Activated T-cell treated with anti-CD3 and anti-CD28 coated beads, Interleukin-2, amount 50 U/mL, for 48 hours (primary cell): ENCODE measurements around the gene ETV1.

Experiments used
- DNase-seq, 2 experiments: peaks; one replicate each; pipeline ENCODE4 v3.0.0-alpha.2; 2020

Gene ETV1

DNA sequence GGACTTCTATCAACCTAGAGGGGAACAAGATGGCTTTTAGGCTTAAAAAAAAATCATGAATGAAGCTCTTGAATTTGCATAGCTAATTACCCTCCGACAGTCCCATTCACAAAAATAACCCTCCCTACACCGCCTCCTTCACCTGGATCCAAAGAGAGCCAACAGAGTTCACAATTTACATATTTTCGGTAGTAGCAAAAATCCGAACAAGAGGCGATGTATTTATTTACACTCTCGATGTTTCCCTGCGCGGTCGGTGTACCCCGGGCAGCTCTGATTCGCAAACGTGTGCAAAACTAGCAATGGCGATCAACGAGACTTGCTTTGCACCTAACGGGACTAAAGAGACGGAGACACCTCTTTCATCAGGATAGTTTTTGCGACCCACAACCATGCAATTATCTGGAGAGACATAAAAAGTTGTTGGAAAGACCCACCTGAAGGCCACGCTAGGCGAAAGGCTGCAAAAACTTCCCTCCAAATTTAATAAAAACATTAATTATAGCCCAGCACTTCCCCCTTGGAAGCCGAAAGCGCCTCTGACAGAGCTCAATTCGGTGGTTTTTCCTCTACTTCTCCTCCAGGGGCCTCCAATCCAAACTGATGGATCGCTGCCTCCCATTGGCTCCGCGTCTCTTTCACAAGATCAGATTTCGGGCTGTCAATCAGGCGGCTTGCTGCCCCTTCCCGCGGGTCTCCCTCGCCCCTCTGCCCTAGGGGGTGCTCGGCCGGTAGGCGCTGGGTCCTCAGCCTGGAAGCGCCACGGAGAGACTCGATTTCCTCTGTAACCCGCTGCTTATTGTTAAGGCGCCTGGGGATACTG, at the start of gene ETV1:
ETV1 (minus strand) TSS at position 541 of the 823 bp plus-strand sequence. CDS start 614 bp downstream, outside the sequence.
- DNase-seq = peak in 1 of 2 experiments; percentile 18

DNA sequence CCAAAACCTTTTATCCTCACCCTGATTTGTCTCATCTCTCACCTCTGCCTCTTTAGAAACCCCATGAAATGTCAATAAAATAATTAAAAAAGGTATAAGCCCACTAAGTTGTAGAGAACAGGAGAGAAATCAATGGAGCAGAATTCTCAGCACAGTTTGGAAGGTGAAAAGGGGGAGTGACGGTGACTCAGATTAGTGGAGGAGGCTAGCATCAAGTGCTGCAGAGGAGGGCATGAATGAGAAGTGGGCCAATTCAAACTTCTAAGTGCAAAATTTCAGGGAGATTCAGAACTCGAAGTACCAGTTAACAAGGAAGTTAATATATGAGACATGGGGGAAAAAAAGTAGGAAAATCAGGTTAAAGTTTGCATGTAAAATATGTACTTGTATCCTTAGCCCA, 34.9 kb upstream of the ETV1 start:
- no peak for DNase-seq

DNA sequence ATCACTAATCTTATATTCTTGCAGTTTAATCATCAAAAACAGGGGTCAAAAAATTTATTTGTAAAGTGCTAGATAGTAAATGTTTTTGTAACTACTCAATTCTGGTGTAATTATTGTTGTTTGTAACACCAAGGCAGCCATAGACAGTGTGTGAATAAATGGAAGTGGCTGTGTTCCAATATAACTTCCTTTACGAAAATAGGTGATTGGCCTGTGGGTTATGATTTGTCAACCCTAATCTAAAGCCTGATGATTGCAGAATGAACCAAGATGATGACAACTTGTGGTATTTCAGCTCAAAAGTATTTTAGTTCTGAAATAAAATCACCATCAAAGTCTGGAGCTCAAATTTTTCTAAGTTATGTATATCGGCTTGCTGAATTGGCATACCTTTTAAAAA, 34.4 kb upstream of the ETV1 start:
- DNase-seq = no peak

DNA sequence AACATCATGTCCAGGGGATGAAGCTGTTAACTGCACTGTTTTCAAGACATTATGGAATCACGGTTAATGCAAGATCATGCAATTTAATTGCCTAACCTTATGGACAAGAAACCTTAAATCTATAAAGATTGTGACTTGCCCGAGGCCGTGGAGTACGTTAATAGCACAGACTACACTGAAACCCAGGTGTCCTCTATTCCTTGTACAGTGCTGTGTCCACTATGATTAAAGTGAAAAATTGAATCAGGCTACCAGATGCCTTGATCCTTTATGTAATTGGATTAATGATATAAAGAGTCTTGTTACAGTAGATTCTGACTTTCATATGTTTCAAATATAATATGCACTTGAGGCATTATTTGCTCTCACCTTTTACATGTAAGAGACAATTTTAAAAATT, 33.9 kb upstream of the ETV1 start:
- no peak for DNase-seq

DNA sequence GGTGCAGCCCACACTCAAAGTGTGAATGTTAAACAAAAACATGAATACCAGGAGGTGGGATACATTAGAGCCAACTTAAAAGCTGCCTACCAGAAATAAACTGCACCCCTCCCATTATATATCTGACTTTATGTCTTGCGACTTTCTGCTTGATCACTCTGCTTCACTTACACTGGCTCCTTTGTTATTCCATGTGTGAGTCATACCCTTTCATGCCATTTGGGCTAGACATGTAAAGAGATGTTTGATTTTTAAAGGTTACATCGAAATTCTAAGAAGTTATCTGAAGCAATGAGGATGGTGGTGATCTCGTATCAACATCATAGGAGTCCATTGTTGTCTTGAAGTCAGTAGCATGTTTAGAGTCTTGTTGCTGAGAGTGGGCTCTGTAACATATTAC, 31.6 kb upstream of the ETV1 start:
- DNase-seq = no peak

DNA sequence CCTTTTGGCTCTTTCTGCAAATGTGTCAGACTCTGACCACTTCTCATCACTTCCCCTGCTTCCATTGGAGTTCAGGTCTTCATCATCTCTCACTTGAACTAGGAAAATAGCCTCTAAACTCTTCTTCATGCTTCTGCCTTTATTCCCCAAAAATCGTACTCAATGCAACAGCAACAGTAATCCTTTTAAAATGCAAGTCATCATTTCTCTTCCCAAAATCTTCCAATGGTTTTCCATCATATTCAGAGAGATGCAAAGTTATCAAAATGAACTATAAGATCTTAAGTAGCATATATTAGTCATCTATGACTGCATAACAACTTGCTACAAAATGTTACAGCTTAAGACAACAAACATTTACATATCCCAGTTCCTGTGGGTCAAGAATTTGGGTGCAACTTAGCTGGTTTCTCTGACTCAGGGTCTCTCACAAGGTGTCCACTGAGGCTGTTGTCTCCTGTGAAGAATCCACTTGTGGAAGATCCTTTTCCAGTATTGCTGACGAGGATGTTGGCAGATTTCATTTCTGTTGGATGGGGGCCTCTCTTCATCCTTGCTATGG, 31.0 kb upstream of the ETV1 start:
- DNase-seq = no peak

DNA sequence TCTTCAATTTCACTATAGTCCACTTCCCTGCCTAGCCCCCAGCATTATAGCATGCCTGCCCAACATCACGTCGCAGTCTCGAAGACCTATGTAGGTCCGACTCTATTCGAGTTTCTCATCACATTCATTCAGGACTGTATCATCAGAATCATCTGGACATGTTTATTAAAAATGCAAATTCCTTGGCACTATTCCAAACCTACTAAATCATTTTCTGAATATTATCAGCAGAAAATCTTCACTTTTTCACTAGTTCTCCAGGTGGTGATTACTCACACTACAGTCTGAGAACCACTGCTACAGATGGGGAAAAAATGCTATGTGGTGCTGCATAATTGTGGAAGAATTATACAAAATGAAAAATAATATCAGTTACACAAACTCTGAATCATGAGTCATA, 29.3 kb upstream of the ETV1 start:
- DNase-seq = no peak

DNA sequence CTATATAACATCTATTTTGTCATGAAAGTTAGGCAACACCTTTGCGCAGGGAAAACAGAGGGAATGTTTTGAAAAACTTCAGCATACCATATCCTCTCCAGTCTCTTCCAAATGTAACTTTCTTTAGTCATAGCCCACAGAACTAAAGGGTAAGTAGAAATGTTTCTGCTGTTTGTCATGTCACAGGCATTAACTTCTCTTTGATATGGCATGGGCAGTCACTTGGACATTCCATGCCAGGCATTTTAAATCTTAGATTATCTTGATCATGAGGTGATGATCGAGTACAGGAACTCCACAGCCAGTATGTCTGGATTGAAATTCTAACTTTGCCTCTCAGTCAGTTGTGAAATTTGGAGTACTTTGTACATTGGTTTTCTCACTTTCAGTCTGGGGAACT, 27.5 kb upstream of the ETV1 start:
- no peak for DNase-seq

DNA sequence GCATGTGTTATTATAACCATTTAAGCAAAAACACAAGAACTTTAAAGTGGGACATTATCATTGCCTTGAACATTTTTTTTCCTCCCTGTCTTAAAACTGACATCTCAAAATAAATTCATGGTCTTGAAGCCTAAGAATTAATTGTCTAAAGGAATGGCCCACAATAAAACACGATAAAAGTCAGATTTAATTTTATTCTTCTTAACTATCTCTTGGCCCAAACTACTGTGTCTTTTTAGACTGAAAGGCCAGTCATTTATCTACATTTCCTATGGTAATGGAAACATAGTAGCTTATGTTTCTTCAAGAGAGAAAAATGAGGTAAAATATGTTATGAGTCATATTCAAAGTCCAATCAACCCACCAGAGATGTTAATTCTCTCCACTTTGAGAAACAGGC, 24.4 kb upstream of the ETV1 start:
- DNase-seq = no peak

DNA sequence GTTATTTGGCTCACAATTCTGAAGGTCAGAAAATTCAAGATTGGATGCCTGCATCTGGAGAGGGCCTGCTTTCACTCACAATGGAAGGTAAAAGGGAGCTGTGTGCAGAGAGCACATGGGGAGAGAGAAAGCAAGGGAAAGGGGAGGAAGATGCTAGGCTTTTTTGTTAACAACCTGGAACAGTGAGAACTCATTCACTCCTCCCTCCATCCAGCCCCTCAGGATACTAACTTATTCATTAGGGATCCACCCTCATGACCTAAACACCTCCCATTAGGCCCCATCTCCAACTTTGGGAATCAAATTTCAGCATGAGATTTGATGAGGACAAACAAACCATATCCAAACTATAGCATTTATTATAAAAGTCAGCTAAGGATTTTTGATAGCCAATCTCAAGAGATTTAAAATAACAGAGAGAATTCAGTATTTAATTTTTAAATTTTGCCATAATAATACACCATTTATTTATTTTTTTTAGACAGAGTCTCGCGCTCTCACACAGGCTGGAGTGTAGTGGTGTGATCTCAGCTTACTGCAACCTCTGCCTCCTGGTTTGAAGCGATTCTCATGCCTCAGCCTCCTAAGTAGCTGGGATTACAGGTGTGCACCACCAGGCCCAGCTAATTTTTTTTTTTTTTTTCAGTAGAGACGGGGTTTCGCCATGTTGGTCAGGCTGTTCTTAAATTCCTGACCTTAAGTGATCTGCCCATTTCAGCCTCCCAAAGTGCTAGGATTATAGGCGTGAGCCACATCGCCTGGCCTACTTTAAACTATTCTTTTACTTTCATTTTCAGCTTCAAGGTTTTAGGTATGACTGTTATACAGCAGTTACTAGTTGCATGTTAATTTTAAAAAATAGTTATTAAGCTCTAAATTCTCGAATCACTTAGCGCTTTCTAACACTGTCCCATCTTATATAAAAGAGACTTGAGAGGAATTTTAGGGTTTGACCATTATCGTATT, 20.3 kb upstream of the ETV1 start:
- DNase-seq = no peak

DNA sequence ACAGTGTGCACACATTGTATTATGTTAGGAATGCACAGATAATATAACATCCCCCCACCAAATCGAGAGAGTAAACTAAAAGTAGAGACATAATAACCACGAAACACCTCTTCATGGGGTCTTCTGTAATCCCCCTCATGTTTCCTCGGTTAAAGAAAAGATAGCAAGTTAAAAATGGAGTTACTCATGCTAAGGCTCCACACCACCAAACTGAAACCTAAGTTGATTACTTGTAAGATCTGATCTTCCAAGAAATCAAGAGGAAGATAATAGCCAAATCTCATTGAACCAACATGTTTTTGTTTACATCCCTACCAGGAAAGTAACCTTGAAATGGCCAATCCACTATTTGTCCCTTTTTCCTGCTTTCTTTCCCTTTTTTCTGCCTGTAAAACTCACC, 11.7 kb upstream of the ETV1 start:
- no peak for DNase-seq

DNA sequence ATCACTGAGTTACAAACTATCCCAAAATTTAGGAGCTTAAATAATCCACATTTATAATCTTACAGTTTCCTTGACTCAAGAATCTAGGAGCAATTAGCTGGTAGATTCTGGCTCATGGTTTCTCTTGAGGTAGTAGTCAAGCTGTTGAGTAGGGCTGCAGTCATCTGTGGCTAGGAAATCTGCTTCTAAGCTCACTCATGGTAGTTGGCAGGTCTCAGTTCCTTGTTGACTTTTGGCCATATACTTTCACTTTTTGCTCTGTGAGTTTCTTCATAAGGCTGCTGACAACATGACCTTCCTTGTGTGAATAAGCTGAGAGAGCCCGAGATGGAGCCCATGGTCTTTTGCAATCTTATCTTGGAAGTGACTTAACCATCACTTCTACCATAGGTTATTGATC, 10.8 kb upstream of the ETV1 start:
- no peak for DNase-seq

DNA sequence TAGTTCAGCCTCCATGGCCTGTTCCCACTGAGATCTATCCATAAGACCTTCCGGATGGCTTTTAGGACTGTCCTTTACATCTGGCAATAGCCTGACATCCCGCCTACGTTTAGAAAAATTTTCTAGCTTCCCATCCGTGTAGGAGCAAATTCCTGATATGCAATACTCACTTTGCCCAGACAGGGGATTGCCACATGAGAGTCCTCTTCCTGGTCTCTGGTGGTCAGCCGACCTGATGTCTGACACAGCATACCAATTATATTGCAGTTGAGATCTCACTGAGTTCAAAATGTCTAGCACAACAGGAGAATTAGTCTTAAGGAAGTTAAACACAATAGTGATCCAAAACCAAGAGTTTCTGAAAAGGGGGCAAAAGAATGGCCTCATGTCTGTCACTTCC, 9.4 kb upstream of the ETV1 start:
- no peak for DNase-seq

DNA sequence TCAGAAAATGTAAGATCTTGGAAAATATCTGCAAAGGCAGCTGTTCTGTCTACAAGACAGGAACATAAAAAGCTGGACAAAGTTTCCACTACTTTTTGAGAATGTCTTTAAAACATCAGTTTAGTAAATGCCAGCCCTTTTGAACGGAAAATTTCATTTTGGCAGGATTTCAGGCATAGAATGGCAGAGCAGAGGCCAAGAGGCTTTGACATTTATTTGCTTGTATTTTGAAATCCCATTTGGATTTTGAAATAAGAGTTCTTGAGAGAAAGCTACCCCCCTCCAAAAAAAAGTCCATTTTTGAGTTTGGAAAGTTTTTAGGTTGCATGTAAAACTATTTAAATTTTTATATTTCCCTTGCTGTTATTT, 3.1 kb upstream of the ETV1 start:
- DNase-seq = no peak

DNA sequence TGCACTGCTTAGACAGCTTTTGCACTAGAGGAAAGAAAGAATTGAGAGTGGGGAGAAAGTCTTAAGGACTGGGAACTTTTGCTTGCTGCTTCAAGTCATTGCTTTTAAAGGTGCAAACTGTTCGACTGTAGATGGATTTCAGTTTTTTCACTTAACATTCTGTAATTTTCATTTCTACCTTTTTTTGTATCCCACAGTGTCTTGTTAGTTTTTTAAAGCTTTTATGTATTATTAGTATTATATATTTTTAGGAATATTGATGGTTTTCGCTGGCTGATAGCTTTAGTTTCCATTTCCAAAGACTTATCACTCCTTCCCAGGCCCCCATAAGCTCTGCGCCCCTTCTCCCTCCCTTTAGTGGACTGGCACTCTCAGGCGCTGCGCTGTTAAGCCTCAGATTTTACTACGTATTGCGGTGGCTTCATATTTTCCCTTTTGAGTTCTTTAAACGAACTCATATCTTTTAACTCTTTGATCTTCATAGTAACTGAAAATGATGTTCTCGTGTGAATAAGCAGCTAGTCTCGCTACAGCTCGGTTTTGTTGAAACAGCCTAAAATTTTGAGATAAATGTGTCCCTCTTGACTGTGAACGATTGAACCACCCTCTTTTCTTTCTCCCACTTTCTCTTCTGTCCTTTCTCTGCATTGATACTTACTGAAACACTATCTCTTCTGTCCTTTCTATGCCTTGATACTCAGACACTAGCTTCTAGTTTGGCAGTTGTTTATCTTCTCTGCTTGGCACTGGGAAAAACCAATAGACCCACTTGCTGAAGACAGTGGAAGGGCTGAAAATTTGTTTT, 2.5 kb upstream of the ETV1 start:
- DNase-seq = no peak

DNA sequence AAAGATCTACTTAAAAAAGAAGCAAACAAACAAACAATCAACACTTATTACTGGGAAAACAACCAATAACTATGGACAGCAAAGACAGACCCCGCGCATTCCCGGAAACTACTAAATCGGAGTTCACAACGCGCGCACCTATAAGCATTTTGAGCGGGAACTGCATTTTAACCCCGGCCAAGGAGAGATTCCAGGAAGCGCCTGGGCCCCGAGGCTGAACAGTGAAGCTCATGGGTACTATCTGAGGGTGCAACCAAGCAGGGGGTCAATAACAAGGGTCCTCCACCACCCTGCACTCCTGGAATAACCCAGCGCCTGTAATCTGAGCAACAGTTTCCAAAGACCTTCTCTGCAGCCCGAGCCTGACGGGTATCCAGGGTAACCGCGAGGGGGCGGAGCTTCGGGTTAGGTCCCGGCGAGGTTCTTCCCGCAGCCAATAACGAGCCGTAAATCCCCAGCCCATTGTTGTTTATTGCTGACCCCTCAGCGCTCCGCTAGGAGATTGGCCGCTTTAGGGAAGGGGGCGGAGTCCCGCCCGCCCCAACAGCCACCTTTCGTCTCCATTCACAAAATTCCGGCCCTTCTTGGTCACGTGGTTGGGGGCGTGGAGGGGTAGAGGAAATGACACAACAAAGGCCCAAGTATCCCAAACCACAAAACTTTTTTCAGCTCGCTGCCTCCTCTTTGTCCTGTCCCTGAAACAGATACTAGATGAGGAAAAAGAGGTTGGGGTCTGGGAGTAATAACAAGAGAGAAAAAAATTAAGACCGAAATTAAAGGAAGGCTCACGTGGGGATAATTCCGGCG, 1.7 kb upstream of the ETV1 start:
- peak; percentile 74 to 76 for DNase-seq

DNA sequence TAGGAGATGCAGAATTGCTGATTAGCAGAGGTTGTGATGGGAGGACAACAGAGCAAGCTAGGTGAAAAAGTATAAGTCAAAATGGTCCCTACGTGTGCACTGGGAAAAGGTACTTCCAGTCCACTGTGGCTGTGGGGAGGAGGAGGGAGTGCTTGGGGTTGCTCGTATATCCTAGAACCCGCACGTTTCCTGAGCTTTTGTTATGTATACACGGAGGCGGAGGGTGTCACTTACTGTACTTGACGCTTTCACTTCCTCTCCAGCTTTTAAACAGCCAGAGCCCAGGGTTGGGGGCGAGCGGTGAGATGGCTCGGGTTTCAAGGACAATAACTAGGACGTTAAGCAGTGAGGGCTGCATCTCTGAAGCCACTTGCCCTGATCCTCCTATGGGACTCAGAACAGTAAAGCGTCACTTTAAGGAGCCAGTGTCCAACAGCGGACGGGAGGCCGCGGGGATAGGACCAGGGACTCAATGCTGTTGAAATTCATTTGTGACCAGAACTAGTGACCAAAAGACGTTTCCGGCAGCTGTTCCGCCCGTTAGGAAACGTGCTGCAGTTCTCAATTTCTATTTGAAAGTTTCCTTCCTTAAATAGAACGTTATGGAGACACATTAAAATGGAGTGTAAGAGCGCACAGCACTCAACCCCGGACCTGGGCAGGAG, 985 bp upstream of the ETV1 start:
- peak; percentile 27 to 31 for DNase-seq

DNA sequence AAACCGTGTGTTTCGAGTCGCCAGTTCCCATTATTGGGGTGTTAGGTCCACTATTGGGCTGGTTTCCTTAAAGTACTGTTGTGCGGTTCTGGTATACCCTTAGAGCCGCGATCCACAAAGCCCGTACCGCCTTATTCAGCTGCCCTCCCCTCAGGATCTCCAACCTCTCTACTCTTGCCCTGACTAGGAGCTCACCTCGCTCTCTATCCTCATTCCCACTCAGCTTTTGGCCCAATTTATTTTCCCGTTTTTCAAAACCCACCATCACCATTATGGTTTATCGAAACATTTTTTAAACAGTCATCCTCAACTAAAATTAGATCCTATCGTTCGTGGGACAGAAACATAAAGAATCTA, 461 bp upstream of the ETV1 start:
- DNase-seq = no peak

DNA sequence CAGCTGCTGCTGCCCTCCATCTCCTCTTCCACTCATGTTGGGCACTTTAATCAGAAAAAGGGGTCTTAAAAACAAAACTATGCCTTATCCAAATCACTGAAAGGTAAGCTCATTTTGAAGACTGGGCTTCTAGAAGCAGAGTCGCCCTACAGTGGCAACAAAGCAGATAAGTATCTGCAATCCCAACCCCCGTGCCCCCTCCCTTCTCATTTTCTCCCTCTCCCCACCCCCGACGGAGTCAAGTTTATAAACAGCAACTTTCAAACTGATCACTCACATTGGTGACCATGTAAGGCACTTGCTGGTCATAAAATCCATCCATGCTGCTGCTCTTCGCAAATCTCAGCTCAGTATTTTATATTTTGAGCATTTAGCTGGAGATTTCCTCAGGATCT, 738 bp downstream of the ETV1 start:
- DNase-seq = no peak

DNA sequence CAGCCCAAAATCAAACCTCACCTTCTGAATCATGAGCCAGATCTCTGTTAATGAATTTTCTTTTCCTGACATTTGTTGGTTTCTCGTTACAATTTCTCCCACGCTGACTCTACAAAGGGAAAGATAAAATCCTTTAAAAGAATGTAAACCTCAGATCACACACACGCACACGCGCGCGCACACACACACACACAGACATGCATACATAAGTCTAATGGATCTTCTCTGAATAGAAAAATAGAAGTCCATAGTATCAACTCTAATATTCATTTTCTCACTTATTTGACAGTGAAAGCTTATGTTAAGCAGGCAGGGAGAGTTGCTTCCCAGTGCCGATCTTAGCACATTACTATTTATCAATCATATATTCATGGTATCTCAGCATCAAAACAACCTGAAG, 1.4 kb downstream of the ETV1 start:
- no peak for DNase-seq

DNA sequence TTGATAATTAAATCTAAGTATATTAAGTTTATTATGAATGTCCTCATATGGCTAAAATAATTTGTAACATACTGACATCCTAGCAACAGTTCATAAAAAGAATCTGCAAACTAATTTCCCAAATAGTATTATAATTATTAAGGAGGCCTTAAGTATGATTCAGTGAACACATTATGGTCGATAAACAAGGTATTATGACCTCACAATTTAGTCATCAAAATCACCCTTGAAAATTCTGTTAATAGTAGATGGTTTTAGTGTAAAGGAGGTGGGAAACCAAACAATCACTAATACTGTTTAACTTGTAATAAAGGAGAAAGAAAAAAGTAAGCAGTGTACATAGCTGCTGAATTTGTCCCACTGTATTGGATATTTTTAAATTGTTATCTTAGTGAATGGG, 2.1 kb downstream of the ETV1 start:
- DNase-seq = no peak

DNA sequence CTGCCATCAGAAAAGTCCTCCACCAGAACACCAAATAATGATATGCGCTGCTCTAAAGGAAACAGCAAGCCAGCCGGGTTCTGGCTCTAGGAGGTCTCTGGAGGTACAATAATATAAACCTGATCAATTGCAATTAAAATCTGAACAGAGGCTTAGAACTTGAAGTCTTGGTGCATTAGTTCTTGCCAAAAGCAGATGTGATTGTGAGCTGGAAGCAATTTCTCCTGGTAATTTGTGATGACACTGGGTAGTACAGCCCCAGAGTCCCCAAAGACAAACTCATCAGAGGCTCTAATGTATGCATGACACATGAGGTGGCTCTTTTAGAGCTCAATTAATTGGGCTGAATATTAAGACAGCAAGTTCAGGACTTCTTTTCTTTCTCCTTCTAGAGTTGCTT, 3.3 kb downstream of the ETV1 start:
- no peak for DNase-seq
